Caco-2 (cell line): ENCODE data around the gene CTDSP2. TPM values are rescaled to one million over a fixed set of nuclear protein-coding genes. Genes with fewer than 3 reads are reported as not detected.

Source experiments
- BruUV-seq: library from RNA; stranded (reverse); fragments of 400-500 nt; replicated peaks from 2 replicates; lab custom pipeline; 2021; lab: Mats Ljungman, UMichigan
- CTCF ChIA-PET: fragments of 300-600 bp; sonication (Branson Sonifier 250); formaldehyde crosslinking; loops from one replicate; lab custom pipeline; 2022; ENCODE audit warnings: antibody characterized with exemption; lab: Charles Lee
- POLR2A ChIA-PET: fragments of 300-600 bp; sonication (Branson Sonifier 250); formaldehyde crosslinking; loops from one replicate; lab custom pipeline; 2022; ENCODE audit warnings: antibody characterized with exemption; lab: Charles Lee
- DNase-seq, 2 experiments: peaks; one replicate each; pipeline versions ENCODE4 v3.0.0 to v3.0.0-alpha.2; 2020 to 2022
- H3K27me3 ChIP-seq: replicated peaks from 2 replicates; pipeline ENCODE4 v1.6.0; 2011; ENCODE audit warnings: low read length; ENCODE audit not compliant: control insufficient read depth, insufficient read depth
- H3K36me3 ChIP-seq: 2 replicates; pipeline ENCODE4 v1.5.1; 2011; ENCODE audit warnings: low read length; ENCODE audit not compliant: control insufficient read depth, insufficient read depth
- H3K4me1 ChIP-seq: fragments of 250-450 bp; sonication (Bioruptor Pico); 2 replicates; pipeline ENCODE4 v1.5.1; 2020; ENCODE audit warnings: mild to moderate bottlenecking
- H3K4me3 ChIP-seq: 2 replicates; pipeline ENCODE4 v1.5.1; 2011; ENCODE audit warnings: low read depth, mild to moderate bottlenecking, control low read depth, low read length
- H3K9me3 ChIP-seq: fragments of 250-450 bp; sonication (Bioruptor Pico); 2 replicates; pipeline ENCODE4 v1.5.1; 2020; ENCODE audit warnings: mild to moderate bottlenecking, moderate library complexity
- H3K27ac Mint-ChIP-seq: one replicate; pipeline ENCODE4 v1.8.0; 2022; ENCODE audit warnings: mixed read lengths; ENCODE audit not compliant: unreplicated experiment
- H3K27me3 Mint-ChIP-seq: one replicate; pipeline ENCODE4 v1.8.0; 2022; ENCODE audit warnings: mixed read lengths; ENCODE audit not compliant: insufficient read depth, unreplicated experiment
- H3K36me3 Mint-ChIP-seq: one replicate; pipeline ENCODE4 v1.8.0; 2022; ENCODE audit warnings: mild to moderate bottlenecking, mixed read lengths; ENCODE audit not compliant: insufficient read depth, unreplicated experiment
- H3K4me1 Mint-ChIP-seq: one replicate; pipeline ENCODE4 v1.8.0; 2022; ENCODE audit warnings: low read depth, mixed read lengths; ENCODE audit not compliant: unreplicated experiment
- H3K4me3 Mint-ChIP-seq: one replicate; pipeline ENCODE4 v1.8.0; 2022; ENCODE audit warnings: mild to moderate bottlenecking, moderate library complexity, mixed read lengths; ENCODE audit not compliant: unreplicated experiment
- H3K9me3 Mint-ChIP-seq: one replicate; pipeline ENCODE4 v1.8.0; 2022; ENCODE audit warnings: mixed read lengths; ENCODE audit not compliant: unreplicated experiment
- intact Hi-C: fragments of 100-400 bp; cut with micrococcal nuclease; formaldehyde crosslinking; loops from one replicate; pipeline ENCODE4 v1.10.0; 2022; ENCODE audit not compliant: unreplicated experiment
- total RNA-seq: library from RNA; stranded (reverse); gene quantifications from 2 replicates; pipeline ENCODE4 v1.2.3, GENCODE V29; 2022
- TF ChIP-seq, protein P1 (sequence below), 2 experiments: fragments of 200-600 bp in 1 of 2; IDR thresholded peaks; 1 replicate in 1 of 2; 2 replicates in 1 of 2; pipeline versions ENCODE4 v1.5.1 to v1.8.0; 2011 to 2022; ENCODE audit warnings: antibody characterized with exemption in 1 of 2, control low read depth in 1 of 2, inconsistent platforms in 1 of 2, low read depth in 1 of 2, low read length in 1 of 2, mild to moderate bottlenecking in 1 of 2, moderate library complexity in 1 of 2; ENCODE audit not compliant: insufficient read depth in 1 of 2, severe bottlenecking in 1 of 2, unreplicated experiment in 1 of 2

CTDSP2 gene
- total RNA-seq, 1 experiment from 2014 or later, result 117 TPM

DNA sequence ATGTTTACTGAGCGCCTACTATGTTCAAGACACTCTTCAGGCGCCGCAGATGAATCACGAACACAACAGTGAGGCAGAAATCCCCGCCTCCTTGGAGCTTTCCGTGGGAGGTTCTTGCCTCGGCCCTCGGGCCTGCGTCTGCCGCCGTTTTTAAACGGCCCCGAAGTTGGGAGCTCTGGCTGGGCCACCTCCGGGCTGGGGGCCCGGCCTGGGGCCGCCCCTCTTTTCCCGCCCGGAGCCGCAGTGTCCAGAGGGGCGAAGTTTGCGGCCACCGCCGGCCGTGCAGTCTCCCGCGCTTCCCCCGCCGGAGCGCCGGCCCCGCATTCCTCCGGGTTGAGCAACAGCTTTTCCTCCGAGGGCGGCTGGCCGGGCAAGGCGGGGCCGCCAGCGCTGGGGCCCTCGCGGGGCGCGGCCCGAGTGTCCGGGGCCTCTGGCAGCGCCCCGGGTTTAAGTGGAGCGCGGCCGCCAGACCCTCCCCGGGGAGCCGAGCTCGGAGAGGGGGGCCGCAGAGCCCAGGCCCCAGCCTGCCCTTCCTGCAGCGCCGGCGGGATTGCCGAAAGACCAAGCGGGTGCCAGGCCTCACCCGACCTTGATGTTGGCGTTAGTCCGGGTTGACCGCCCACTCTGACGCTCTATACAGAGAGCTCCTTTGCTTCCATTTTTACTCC lies 18.7 kb upstream of the CTDSP2 start:
- ChIA-PET CTCF (interaction anchor here (0.6 to 1.6 kb wide), 5 partner anchors 17 to 82 kb away, joined by 3 to 10 read pairs (median 4); partner anchors contain the start of gene TSFM), POLR2A (interaction anchor here (0.6 to 1.6 kb wide), 4 partner anchors 18 to 31 kb away, joined by 5 to 7 read pairs (median 7); partner anchors contain the start of gene CTDSP2)
- H3K36me3 ChIP-seq, result no peaks in the 10 kb centered on the region
- peak; percentile 66 to 82 for DNase-seq
- H3K4me3 ChIP-seq, result peak overlapping the region; percentile 49
- peaks cover 4% of the 10 kb centered on the region for H3K4me1 ChIP-seq
- no peaks in the 10 kb centered on the region for H3K9me3 ChIP-seq
- peak overlapping the region; percentile 74 for H3K4me3 Mint-ChIP-seq
- H3K27me3 ChIP-seq, result no peaks in the 10 kb centered on the region
- no peaks in the 10 kb centered on the region for H3K9me3 Mint-ChIP-seq
- no peaks in the 10 kb centered on the region for H3K27me3 Mint-ChIP-seq
- TF ChIP-seq, protein P1, sequence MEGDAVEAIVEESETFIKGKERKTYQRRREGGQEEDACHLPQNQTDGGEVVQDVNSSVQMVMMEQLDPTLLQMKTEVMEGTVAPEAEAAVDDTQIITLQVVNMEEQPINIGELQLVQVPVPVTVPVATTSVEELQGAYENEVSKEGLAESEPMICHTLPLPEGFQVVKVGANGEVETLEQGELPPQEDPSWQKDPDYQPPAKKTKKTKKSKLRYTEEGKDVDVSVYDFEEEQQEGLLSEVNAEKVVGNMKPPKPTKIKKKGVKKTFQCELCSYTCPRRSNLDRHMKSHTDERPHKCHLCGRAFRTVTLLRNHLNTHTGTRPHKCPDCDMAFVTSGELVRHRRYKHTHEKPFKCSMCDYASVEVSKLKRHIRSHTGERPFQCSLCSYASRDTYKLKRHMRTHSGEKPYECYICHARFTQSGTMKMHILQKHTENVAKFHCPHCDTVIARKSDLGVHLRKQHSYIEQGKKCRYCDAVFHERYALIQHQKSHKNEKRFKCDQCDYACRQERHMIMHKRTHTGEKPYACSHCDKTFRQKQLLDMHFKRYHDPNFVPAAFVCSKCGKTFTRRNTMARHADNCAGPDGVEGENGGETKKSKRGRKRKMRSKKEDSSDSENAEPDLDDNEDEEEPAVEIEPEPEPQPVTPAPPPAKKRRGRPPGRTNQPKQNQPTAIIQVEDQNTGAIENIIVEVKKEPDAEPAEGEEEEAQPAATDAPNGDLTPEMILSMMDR (IDR thresholded peaks at IDR 0.05; ENCODE audit: insufficient read depth in 1 of 2, low read depth in 1 of 2, low read length in 1 of 2, severe bottlenecking in 1 of 2, unreplicated experiment in 1 of 2), result no peak
- no peaks in the 10 kb centered on the region for H3K4me1 Mint-ChIP-seq
- peak overlapping the region; percentile 57 for H3K27ac Mint-ChIP-seq
- peaks cover 2% of the 10 kb centered on the region for H3K36me3 Mint-ChIP-seq
- no TSS peak for BruUV-seq
- intact Hi-C loops, result loop anchor here (1.0 to 2.0 kb wide), 2 partner anchors 18 to 32 kb away; no protein-coding TSS in a partner anchor

DNA sequence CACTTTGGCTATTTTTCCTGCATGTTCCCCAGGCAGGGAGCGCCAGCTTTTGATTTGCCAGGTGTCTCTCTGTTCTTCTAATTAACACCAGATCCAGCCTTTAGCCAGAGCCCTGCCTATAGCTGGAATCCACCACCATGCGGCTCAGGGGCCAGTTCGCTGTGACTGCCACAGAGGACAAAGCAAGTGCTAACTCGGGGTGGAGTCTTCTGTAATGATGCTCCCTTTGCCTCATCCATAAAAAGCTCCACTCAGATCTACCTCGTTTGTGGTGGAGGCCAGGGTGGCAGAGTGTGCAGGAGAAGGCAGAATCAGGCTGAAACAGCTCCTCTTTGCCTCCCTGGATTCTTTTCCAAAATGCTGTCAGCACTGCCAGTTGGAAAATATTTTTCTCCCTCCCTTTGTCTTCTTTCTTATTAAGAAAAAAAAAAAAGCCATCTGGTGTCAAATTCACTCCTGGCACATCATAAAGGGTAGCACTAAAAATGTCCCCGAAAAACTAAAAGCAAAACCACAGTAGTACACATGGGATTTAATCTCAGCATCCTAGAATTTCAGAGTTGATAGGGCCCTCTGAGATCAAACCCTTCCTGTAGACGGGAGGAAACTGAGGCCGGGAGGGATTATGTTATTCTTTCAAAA lies 18.0 kb upstream of the CTDSP2 start:
- TF ChIP-seq, protein P1 (IDR thresholded peaks at IDR 0.05; ENCODE audit: insufficient read depth in 1 of 2, low read depth in 1 of 2, low read length in 1 of 2, severe bottlenecking in 1 of 2, unreplicated experiment in 1 of 2), result no peak
- CTCF ChIA-PET, result interaction anchor here (0.6 to 1.6 kb wide), 5 partner anchors 18 to 82 kb away, joined by 3 to 10 read pairs (median 4); partner anchors contain the start of gene TSFM
- H3K4me3 ChIP-seq, result peak overlapping the region; percentile 49
- no peaks in the 10 kb centered on the region for H3K27me3 ChIP-seq
- POLR2A ChIA-PET, result interaction anchor here (0.6 to 1.6 kb wide), 4 partner anchors 17 to 32 kb away, joined by 5 to 7 read pairs (median 7); partner anchors contain the start of gene CTDSP2
- Mint-ChIP-seq H3K27ac (no peak overlapping the region), H3K36me3 (peaks cover 4% of the 10 kb centered on the region), H3K27me3 (no peaks in the 10 kb centered on the region), H3K4me1 (no peaks in the 10 kb centered on the region), H3K9me3 (no peaks in the 10 kb centered on the region), H3K4me3 (peak overlapping the region; percentile 74)
- BruUV-seq, result TSS peak; percentile 93
- DNase-seq, result no peak
- intact Hi-C loops, result loop anchor here (1.0 to 2.0 kb wide), 2 partner anchors 17 to 32 kb away; no protein-coding TSS in a partner anchor
- no peaks in the 10 kb centered on the region for H3K9me3 ChIP-seq
- H3K4me1 ChIP-seq, result peaks cover 4% of the 10 kb centered on the region
- no peaks in the 10 kb centered on the region for H3K36me3 ChIP-seq

DNA sequence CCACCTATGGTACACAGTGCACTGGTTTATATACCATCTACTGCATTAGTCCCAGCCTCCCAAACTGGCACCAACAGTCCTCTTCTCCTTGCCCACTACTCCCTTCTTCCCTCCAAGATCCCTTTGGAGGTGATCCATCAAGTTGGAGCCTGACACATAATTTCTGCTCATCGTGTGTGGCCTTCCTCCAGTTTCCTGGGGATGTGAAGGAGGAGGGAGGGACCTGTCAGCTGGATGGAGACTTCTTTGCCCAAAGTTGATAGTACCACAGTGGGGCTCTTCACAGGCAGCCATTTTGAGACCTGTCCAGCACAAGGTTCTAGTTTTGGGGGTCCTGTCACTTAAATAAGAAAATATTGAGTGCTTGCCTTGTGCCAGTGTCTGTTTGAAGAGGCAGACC lies 17.1 kb upstream of the CTDSP2 start:
- no peaks in the 10 kb centered on the region for H3K36me3 ChIP-seq
- intact Hi-C loops, result loop anchor here (2.0 kb wide), 1 partner anchor 33 kb away; no protein-coding TSS in a partner anchor
- H3K4me3 ChIP-seq, result no peak overlapping the region
- no TSS peak for BruUV-seq
- TF ChIP-seq, protein P1 (IDR thresholded peaks at IDR 0.05; ENCODE audit: insufficient read depth in 1 of 2, low read depth in 1 of 2, low read length in 1 of 2, severe bottlenecking in 1 of 2, unreplicated experiment in 1 of 2), result no peak
- Mint-ChIP-seq H3K27ac (no peak overlapping the region), H3K36me3 (peaks cover 4% of the 10 kb centered on the region), H3K9me3 (no peaks in the 10 kb centered on the region), H3K27me3 (no peaks in the 10 kb centered on the region), H3K4me1 (no peaks in the 10 kb centered on the region), H3K4me3 (no peak overlapping the region)
- ChIA-PET POLR2A (no interaction called here), CTCF (no interaction called here)
- peaks cover 4% of the 10 kb centered on the region for H3K4me1 ChIP-seq
- no peaks in the 10 kb centered on the region for H3K27me3 ChIP-seq
- no peaks in the 10 kb centered on the region for H3K9me3 ChIP-seq
- no peak for DNase-seq
